Measurements from ENCODE around the gene CACNG8. TPM values are rescaled to one million over a fixed set of nuclear protein-coding genes. Genes with fewer than 3 reads are reported as not detected.

Gene CACNG8
- total and polyA plus RNA-seq, 2 experiments from 2014 or later, result 0.06 to 0.13 TPM

GRCh38 chr19:54011507-54012211, 48.9 kb downstream of the CACNG8 start:
- no peak overlapping the region for H3K27ac ChIP-seq
- no peaks in the 10 kb centered on the region for H3K79me2 ChIP-seq
- 64% methylated on average over 23 of the region's 36 CpGs for WGBS (ENCODE audit: low lambda C conversion rate, missing lambda C conversion rate)
- H2AFZ ChIP-seq, result no peak overlapping the region
- no peaks in the 10 kb centered on the region for H3K9me3 ChIP-seq (ENCODE audit: low read depth)
- no peaks in the 10 kb centered on the region for H3K27me3 ChIP-seq
- H3K9me2 ChIP-seq (replicated peaks; ENCODE audit: insufficient read depth), result no peaks in the 10 kb centered on the region
- DNase-seq (ENCODE audit: low spot score), result no peak
- no peaks in the 10 kb centered on the region for H4K20me1 ChIP-seq (ENCODE audit: insufficient read depth, poor library complexity, severe bottlenecking)
- no peak overlapping the region for H3K4me3 ChIP-seq
- H3K4me1 ChIP-seq (ENCODE audit: insufficient read depth), result no peaks in the 10 kb centered on the region
- H3K36me3 ChIP-seq (replicated peaks; ENCODE audit: insufficient read depth, low read depth), result no peaks in the 10 kb centered on the region
- TF ChIP-seq CTCF (IDR thresholded peaks at IDR 0.05; ENCODE audit: poor library complexity), result no peak
- TF ChIP-seq EZH2 (IDR thresholded peaks at IDR 0.05; ENCODE audit: borderline replicate concordance), result no peak
- no peak for TF ChIP-seq EZH2phosphoT487 (IDR thresholded peaks at IDR 0.05; ENCODE audit: low read depth, severe bottlenecking, unreplicated experiment)
- no peak overlapping the region for H3K4me2 ChIP-seq

- H3K4me3 ChIP-seq, result no peak overlapping the region
- H3K9me2 ChIP-seq (replicated peaks; ENCODE audit: insufficient read depth), result no peaks in the 10 kb centered on the region
- H3K79me2 ChIP-seq, result no peaks in the 10 kb centered on the region
- WGBS (ENCODE audit: low lambda C conversion rate, missing lambda C conversion rate), result 85% methylated on average over 8 of the region's 8 CpGs
- DNase-seq (ENCODE audit: low spot score), result no peak
- TF ChIP-seq EZH2phosphoT487 (IDR thresholded peaks at IDR 0.05; ENCODE audit: low read depth, severe bottlenecking, unreplicated experiment) (no peak), CTCF (IDR thresholded peaks at IDR 0.05; ENCODE audit: poor library complexity) (no peak), EZH2 (IDR thresholded peaks at IDR 0.05; ENCODE audit: borderline replicate concordance) (no peak)
- H4K20me1 ChIP-seq (ENCODE audit: insufficient read depth, poor library complexity, severe bottlenecking), result no peaks in the 10 kb centered on the region
- H3K4me1 ChIP-seq (ENCODE audit: insufficient read depth), result no peaks in the 10 kb centered on the region
- H3K4me2 ChIP-seq, result no peak overlapping the region
- H3K36me3 ChIP-seq (replicated peaks; ENCODE audit: insufficient read depth, low read depth), result no peaks in the 10 kb centered on the region
- no peaks in the 10 kb centered on the region for H3K27me3 ChIP-seq
- no peak overlapping the region for H3K27ac ChIP-seq
- no peaks in the 10 kb centered on the region for H3K9me3 ChIP-seq (ENCODE audit: low read depth)
- no peak overlapping the region for H2AFZ ChIP-seq
Measured at GRCh38 chr19:54013866-54014265, 51.1 kb downstream of the CACNG8 start.

GRCh38 chr19:54014920-54015560, 52.3 kb downstream of the CACNG8 start:
- H4K20me1 ChIP-seq (ENCODE audit: insufficient read depth, poor library complexity, severe bottlenecking), result no peaks in the 10 kb centered on the region
- no peaks in the 10 kb centered on the region for H3K9me2 ChIP-seq (replicated peaks; ENCODE audit: insufficient read depth)
- no peaks in the 10 kb centered on the region for H3K9me3 ChIP-seq (ENCODE audit: low read depth)
- no peak overlapping the region for H2AFZ ChIP-seq
- no peak for TF ChIP-seq EZH2phosphoT487 (IDR thresholded peaks at IDR 0.05; ENCODE audit: low read depth, severe bottlenecking, unreplicated experiment)
- TF ChIP-seq EZH2 (IDR thresholded peaks at IDR 0.05; ENCODE audit: borderline replicate concordance), result no peak
- no peak for TF ChIP-seq CTCF (IDR thresholded peaks at IDR 0.05; ENCODE audit: poor library complexity)
- H3K36me3 ChIP-seq (replicated peaks; ENCODE audit: insufficient read depth, low read depth), result no peaks in the 10 kb centered on the region
- no peak overlapping the region for H3K27ac ChIP-seq
- no peaks in the 10 kb centered on the region for H3K79me2 ChIP-seq
- H3K4me2 ChIP-seq, result no peak overlapping the region
- H3K27me3 ChIP-seq, result no peaks in the 10 kb centered on the region
- no peak for DNase-seq (ENCODE audit: low spot score)
- H3K4me1 ChIP-seq (ENCODE audit: insufficient read depth), result no peaks in the 10 kb centered on the region
- no peak overlapping the region for H3K4me3 ChIP-seq
- WGBS (ENCODE audit: low lambda C conversion rate, missing lambda C conversion rate), result 59% methylated on average over 19 of the region's 19 CpGs

All from hepatocyte (in vitro differentiated cells).